Testis (tissue), 3 donors: ENCODE data around the gene CIITA. TPM values are rescaled to one million over a fixed set of nuclear protein-coding genes. Genes with fewer than 3 reads are reported as not detected.
A peak's percentile ranks its signal among the peaks of the same experiment; 100 is the strongest.

Source experiments
- DNase-seq: peaks from one replicate; pipeline ENCODE4 v3.0.0-alpha.2; 2019
- H3K27ac ChIP-seq, 2 donors: fragments of 200-600 bp; sonication (generic); one replicate each; pipeline ENCODE4 v1.5.1; 2019
- H3K27me3 ChIP-seq: fragments of 200-600 bp; sonication (generic); one replicate; pipeline ENCODE4 v1.5.1; 2019
- H3K36me3 ChIP-seq: fragments of 200-600 bp; sonication (generic); one replicate; pipeline ENCODE4 v1.5.1; 2017; ENCODE audit warnings: low read depth; ENCODE audit errors: missing control alignments
- H3K4me1 ChIP-seq: fragments of 200-600 bp; sonication (generic); one replicate; pipeline ENCODE4 v1.5.1; 2019
- H3K4me3 ChIP-seq, 2 donors: fragments of 200-600 bp; sonication (generic); one replicate each; pipeline ENCODE4 v1.5.1; 2017 to 2019
- H3K9me3 ChIP-seq: fragments of 200-600 bp; sonication (generic); one replicate; pipeline ENCODE4 v1.5.1; 2017
- CTCF ChIP-seq, 3 experiments: fragments of 450-650 bp in 2 of 3; fragments of 200-600 bp in 1 of 3; sonication (generic) in 1 of 3; IDR thresholded peaks; one replicate each; pipeline ENCODE4 v1.5.1; 2016 to 2019; ENCODE audit warnings: antibody characterized with exemption in 3 of 3, mild to moderate bottlenecking in 2 of 3, moderate library complexity in 1 of 3
- POLR2A ChIP-seq: fragments of 450-650 bp; IDR thresholded peaks from one replicate; pipeline ENCODE4 v1.6.1; 2017; ENCODE audit warnings: antibody characterized with exemption, mild to moderate bottlenecking, moderate library complexity
- WGBS, 2 donors: methylation state at CpG; one replicate each; pipeline ENCODE4 v1.1.5; 2018; 5-methylcytosine and 5-hydroxymethylcytosine counted together
- intact Hi-C: fragments of 100-400 bp; cut with DNase I; formaldehyde crosslinking; loops from one replicate; pipeline ENCODE4 v1.15.1; 2023; ENCODE audit warnings: low total_unique reads
- polyA plus RNA-seq: library from polyadenylated mRNA; stranded (reverse); fragments of 350-450 nt; fragmentation: Illumina TruSeq; extraction: RNeasy Lipid Tissue Mini Kit (QIAGEN cat#74804); gene quantifications from one replicate; pipeline ENCODE4 v1.2.3, GENCODE V29; 2014; ENCODE audit warnings: low read depth, low replicate concordance; ENCODE audit not compliant: insufficient read depth
- total RNA-seq, 2 donors: library from RNA; depleted of rRNA; stranded (reverse); fragments of >200 nt; gene quantifications; one replicate each; pipeline ENCODE4 v1.2.3, GENCODE V29; 2016

CIITA gene
- total and polyA plus RNA-seq, 3 donors from 2014 or later, result 6.3 to 16.0 (median 9.5) TPM

DNA sequence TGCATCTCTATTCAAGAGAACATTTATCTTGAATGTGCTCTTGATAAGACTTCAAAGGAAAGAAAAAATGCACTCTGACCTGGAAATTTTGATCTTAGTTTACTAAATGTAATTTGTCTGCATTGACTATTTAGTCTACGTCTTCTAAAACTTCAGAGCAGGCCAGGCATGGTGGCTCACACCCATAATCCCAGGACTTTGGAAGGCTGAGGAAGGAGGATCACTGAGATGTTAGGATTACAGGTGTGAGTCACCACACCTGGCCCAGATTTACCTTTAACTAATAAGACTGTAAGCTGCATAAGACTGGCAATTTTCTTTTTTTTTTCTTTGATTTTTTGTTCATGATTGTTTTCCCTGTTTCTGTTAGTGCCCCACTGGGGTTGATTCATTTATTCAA lies 18.8 kb upstream of the CIITA start:
- H3K9me3 ChIP-seq, result no peaks in the 10 kb centered on the region
- no peak for DNase-seq
- 87 to 94% methylated on average over 1 of the region's 1 CpG for WGBS, 2 donors
- H3K27me3 ChIP-seq, result no peaks in the 10 kb centered on the region
- no peak overlapping the region for H3K27ac ChIP-seq
- no peak overlapping the region for H3K4me3 ChIP-seq
- intact Hi-C loops, result no loop called here
- no peaks in the 10 kb centered on the region for H3K36me3 ChIP-seq
- TF ChIP-seq CTCF (IDR thresholded peaks at IDR 0.05) (no peak), POLR2A (no peak)
- no peaks in the 10 kb centered on the region for H3K4me1 ChIP-seq

GRCh38 chr16:10859020-10859419 lies 18.0 kb upstream of the CIITA start:
- Histone ChIP-seq H3K36me3 (no peaks in the 10 kb centered on the region), H3K4me1 (no peaks in the 10 kb centered on the region), H3K27me3 (no peaks in the 10 kb centered on the region), H3K27ac (no peak overlapping the region), H3K4me3 (no peak overlapping the region), H3K9me3 (no peaks in the 10 kb centered on the region)
- no peak for DNase-seq
- intact Hi-C loops, result no loop called here
- 46 to 67% methylated on average over 2 of the region's 2 CpGs for WGBS, 2 donors
- TF ChIP-seq CTCF (IDR thresholded peaks at IDR 0.05), result no peak
- no peak for TF ChIP-seq POLR2A

DNA sequence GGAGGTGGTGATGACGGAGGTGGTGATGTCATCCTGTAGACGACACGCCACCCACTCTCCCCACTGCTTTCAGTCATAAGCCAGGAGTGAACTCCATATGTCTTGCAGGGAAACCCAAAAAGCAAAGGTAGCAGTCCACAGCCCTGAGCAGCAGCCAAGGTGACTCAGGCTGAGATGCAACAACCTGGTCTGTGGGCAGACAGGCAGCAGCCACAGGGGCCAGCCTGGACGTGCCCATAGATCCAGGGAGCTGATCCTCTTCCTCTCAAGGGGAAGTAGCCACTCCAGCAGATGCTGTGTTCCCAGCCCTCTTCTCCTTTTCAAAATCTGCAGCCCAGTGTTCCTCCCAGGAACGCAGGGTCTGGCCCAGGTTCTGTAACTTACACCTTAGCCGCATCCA lies 17.3 kb upstream of the CIITA start:
- WGBS, 2 donors, result 91 to 94% methylated on average over 6 of the region's 6 CpGs
- no peak for TF ChIP-seq CTCF (IDR thresholded peaks at IDR 0.05)
- no peak for TF ChIP-seq POLR2A
- Histone ChIP-seq H3K27me3 (no peaks in the 10 kb centered on the region), H3K9me3 (no peaks in the 10 kb centered on the region), H3K4me1 (no peaks in the 10 kb centered on the region), H3K27ac (no peak overlapping the region), H3K4me3 (no peak overlapping the region), H3K36me3 (no peaks in the 10 kb centered on the region)
- no peak for DNase-seq
- intact Hi-C loops, result no loop called here

DNA sequence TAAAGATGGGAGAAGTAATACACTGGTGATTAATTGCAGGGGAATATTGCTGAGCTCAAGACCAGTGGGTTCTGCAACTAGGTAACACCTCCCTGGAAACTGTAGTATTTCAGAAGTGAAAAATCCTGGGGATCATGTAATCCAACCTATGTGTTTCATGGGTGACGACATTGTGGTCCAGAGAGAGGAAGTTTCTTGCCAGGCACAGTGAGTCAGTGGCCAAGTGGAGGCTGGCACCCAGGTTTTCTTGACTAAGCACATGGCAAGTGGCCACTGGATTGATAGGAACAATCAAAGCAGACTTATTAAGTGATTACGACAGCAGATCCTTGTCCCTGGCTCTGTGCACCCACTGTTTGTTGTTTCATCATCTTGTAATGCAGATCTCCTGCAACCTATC lies 14.6 kb upstream of the CIITA start:
- TF ChIP-seq POLR2A (no peak), CTCF (IDR thresholded peaks at IDR 0.05) (no peak)
- Histone ChIP-seq H3K9me3 (no peaks in the 10 kb centered on the region), H3K4me3 (no peak overlapping the region), H3K27me3 (no peaks in the 10 kb centered on the region), H3K27ac (no peak overlapping the region), H3K36me3 (no peaks in the 10 kb centered on the region), H3K4me1 (no peaks in the 10 kb centered on the region)
- 73 to 88% methylated on average over 2 of the region's 2 CpGs for WGBS, 2 donors
- intact Hi-C loops, result no loop called here
- peak; percentile 43 for DNase-seq
